NT2/D1 (cell line): ENCODE measurements around the gene CDH13.

ENCODE experiments used
- SUZ12 ChIP-seq: IDR thresholded peaks from 2 replicates; pipeline ENCODE4 v1.6.1; 2011; ENCODE audit not compliant: insufficient read length, insufficient read depth; ENCODE audit errors: extremely low read depth
- YY1 ChIP-seq: IDR thresholded peaks from 2 replicates; pipeline ENCODE4 v1.6.1; 2011; ENCODE audit not compliant: insufficient read length, insufficient read depth

- no peak for TF ChIP-seq YY1
- TF ChIP-seq SUZ12 = no peak
Observed at GRCh38 chr16:82949016-82949415, 322.2 kb downstream of the CDH13 start.
